A549 (cell line): ENCODE measurements around the gene WDR20.

Experiments
- CBX8 ChIP-seq: fragments of 200-600 bp; sonication (generic); IDR thresholded peaks from 2 replicates; pipeline ENCODE4 v1.6.1; 2016
- CEBPB ChIP-seq, 2 experiments: fragments of >200 bp in 1 of 2; sonication (Bioruptor Twin) in 1 of 2; formaldehyde crosslinking in 1 of 2; IDR thresholded peaks; 2 replicates each; pipeline ENCODE4 v1.6.1; 2012 to 2016
- ESRRA ChIP-seq: fragments of 150-350 bp; IDR thresholded peaks from 2 replicates; pipeline ENCODE4 v1.6.1; 2014; ENCODE audit warnings: mild to moderate bottlenecking, low read length, borderline replicate concordance
- KDM5A ChIP-seq: fragments of 200-600 bp; sonication (generic); IDR thresholded peaks from 2 replicates; pipeline ENCODE4 v1.6.1; 2016; ENCODE audit warnings: antibody characterized with exemption, mild to moderate bottlenecking
- POLR2A ChIP-seq: IDR thresholded peaks from 2 replicates; pipeline ENCODE4 v1.6.1; 2012; ENCODE audit warnings: mild to moderate bottlenecking, low read length
- RFX5 ChIP-seq: fragments of 450-650 bp; IDR thresholded peaks from 2 replicates; pipeline ENCODE4 v1.7.1; 2014; ENCODE audit warnings: antibody characterized with exemption, mild to moderate bottlenecking, moderate library complexity
- RNF2 ChIP-seq: fragments of 200-600 bp; sonication (generic); IDR thresholded peaks from 2 replicates; pipeline ENCODE4 v1.6.1; 2016; ENCODE audit warnings: low read depth, mild to moderate bottlenecking, antibody characterized with exemption, moderate library complexity, borderline replicate concordance
- SMC3 ChIP-seq: fragments of >200 bp; sonication (Bioruptor Twin); formaldehyde crosslinking; IDR thresholded peaks from 3 replicates; pipeline ENCODE4 v1.6.1; 2018; ENCODE audit warnings: inconsistent platforms
- ZFP36 ChIP-seq: fragments of 450-650 bp; IDR thresholded peaks from 2 replicates; pipeline ENCODE4 v1.6.1; 2014; ENCODE audit warnings: borderline replicate concordance; ENCODE audit not compliant: partially characterized antibody
- TF ChIP-seq, protein P1 (sequence below): fragments of 150-350 bp; IDR thresholded peaks from 2 replicates; pipeline ENCODE4 v1.6.1; 2014; ENCODE audit warnings: low read depth, mild to moderate bottlenecking, low read length
- TF ChIP-seq, protein P2 (sequence below): fragments of >200 bp; sonication (Bioruptor Twin); formaldehyde crosslinking; IDR thresholded peaks from 3 replicates; pipeline ENCODE4 v1.5.1; 2016
- TF ChIP-seq, protein P3 (sequence below): fragments of 250-450 bp; sonication (Bioruptor Pico); IDR thresholded peaks from 2 replicates; pipeline ENCODE4 v1.5.0; 2021; ENCODE audit warnings: mild to moderate bottlenecking, moderate library complexity, borderline replicate concordance
- TF ChIP-seq, protein P4 (sequence below): fragments of 200-600 bp; sonication (generic); IDR thresholded peaks from 2 replicates; pipeline ENCODE4 v1.6.1; 2016; ENCODE audit warnings: antibody characterized with exemption, mild to moderate bottlenecking, moderate library complexity

DNA sequence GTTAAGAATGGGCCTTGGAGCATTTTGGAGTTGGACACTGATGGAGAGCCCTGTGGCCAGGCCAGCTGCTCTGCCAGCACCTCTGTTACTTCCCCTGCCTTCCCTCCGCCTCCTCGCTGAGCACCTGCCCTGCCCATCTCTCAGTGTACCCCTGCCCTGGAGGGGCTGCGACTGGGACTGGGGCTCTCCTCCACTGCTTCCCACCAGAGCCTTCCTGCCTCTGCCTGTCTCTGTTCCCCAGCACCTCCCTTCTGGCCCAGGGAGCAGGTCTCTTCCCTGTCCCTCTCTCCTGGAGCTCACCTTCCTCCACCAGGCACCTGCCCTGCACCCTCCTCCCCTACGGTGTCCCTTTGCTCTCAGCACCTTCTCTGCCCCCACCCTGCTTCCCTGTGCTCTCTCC, 62.1 kb downstream of the WDR20 start:
- TF ChIP-seq POLR2A: no peak
- TF ChIP-seq, protein P1, sequence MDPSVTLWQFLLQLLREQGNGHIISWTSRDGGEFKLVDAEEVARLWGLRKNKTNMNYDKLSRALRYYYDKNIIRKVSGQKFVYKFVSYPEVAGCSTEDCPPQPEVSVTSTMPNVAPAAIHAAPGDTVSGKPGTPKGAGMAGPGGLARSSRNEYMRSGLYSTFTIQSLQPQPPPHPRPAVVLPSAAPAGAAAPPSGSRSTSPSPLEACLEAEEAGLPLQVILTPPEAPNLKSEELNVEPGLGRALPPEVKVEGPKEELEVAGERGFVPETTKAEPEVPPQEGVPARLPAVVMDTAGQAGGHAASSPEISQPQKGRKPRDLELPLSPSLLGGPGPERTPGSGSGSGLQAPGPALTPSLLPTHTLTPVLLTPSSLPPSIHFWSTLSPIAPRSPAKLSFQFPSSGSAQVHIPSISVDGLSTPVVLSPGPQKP: no peak
- TF ChIP-seq, protein P2, sequence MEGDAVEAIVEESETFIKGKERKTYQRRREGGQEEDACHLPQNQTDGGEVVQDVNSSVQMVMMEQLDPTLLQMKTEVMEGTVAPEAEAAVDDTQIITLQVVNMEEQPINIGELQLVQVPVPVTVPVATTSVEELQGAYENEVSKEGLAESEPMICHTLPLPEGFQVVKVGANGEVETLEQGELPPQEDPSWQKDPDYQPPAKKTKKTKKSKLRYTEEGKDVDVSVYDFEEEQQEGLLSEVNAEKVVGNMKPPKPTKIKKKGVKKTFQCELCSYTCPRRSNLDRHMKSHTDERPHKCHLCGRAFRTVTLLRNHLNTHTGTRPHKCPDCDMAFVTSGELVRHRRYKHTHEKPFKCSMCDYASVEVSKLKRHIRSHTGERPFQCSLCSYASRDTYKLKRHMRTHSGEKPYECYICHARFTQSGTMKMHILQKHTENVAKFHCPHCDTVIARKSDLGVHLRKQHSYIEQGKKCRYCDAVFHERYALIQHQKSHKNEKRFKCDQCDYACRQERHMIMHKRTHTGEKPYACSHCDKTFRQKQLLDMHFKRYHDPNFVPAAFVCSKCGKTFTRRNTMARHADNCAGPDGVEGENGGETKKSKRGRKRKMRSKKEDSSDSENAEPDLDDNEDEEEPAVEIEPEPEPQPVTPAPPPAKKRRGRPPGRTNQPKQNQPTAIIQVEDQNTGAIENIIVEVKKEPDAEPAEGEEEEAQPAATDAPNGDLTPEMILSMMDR: no peak
- no peak for TF ChIP-seq SMC3
- TF ChIP-seq, protein P3, sequence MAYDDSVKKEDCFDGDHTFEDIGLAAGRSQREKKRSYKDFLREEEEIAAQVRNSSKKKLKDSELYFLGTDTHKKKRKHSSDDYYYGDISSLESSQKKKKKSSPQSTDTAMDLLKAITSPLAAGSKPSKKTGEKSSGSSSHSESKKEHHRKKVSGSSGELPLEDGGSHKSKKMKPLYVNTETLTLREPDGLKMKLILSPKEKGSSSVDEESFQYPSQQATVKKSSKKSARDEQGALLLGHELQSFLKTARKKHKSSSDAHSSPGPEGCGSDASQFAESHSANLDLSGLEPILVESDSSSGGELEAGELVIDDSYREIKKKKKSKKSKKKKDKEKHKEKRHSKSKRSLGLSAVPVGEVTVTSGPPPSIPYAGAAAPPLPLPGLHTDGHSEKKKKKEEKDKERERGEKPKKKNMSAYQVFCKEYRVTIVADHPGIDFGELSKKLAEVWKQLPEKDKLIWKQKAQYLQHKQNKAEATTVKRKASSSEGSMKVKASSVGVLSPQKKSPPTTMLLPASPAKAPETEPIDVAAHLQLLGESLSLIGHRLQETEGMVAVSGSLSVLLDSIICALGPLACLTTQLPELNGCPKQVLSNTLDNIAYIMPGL: no peak
- TF ChIP-seq, protein P4, sequence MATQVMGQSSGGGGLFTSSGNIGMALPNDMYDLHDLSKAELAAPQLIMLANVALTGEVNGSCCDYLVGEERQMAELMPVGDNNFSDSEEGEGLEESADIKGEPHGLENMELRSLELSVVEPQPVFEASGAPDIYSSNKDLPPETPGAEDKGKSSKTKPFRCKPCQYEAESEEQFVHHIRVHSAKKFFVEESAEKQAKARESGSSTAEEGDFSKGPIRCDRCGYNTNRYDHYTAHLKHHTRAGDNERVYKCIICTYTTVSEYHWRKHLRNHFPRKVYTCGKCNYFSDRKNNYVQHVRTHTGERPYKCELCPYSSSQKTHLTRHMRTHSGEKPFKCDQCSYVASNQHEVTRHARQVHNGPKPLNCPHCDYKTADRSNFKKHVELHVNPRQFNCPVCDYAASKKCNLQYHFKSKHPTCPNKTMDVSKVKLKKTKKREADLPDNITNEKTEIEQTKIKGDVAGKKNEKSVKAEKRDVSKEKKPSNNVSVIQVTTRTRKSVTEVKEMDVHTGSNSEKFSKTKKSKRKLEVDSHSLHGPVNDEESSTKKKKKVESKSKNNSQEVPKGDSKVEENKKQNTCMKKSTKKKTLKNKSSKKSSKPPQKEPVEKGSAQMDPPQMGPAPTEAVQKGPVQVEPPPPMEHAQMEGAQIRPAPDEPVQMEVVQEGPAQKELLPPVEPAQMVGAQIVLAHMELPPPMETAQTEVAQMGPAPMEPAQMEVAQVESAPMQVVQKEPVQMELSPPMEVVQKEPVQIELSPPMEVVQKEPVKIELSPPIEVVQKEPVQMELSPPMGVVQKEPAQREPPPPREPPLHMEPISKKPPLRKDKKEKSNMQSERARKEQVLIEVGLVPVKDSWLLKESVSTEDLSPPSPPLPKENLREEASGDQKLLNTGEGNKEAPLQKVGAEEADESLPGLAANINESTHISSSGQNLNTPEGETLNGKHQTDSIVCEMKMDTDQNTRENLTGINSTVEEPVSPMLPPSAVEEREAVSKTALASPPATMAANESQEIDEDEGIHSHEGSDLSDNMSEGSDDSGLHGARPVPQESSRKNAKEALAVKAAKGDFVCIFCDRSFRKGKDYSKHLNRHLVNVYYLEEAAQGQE: no peak
- no peak for TF ChIP-seq RFX5
- no peak for TF ChIP-seq ESRRA
- TF ChIP-seq RNF2: no peak
- TF ChIP-seq CEBPB (IDR thresholded peaks at IDR 0.05): no peak
- TF ChIP-seq KDM5A: no peak
- no peak for TF ChIP-seq ZFP36
- TF ChIP-seq CBX8: no peak
